ENCODE results near the gene ADAM19. TPM values are rescaled to one million over a fixed set of nuclear protein-coding genes. Genes with fewer than 3 reads are reported as not detected.

Gene ADAM19
- total and polyA plus RNA-seq, 3 donors from 2014 or later: 3.1 to 4.9 (median 4.5) TPM

GRCh38 chr5:157457391-157457790, 118.2 kb downstream of the ADAM19 start:
- TF ChIP-seq POLR2A (IDR thresholded peaks at IDR 0.05) (no peak), CTCF (IDR thresholded peaks at IDR 0.05) (no peak)
- WGBS, 2 donors: 95% methylated on average over 5 of the region's 5 CpGs
- no peaks in the 10 kb centered on the region for H3K27me3 ChIP-seq
- no peak overlapping the region for H3K27ac ChIP-seq
- H3K36me3 ChIP-seq (ENCODE audit: low read depth, missing control alignments): no peaks in the 10 kb centered on the region
- H3K9me3 ChIP-seq: no peaks in the 10 kb centered on the region
- no peak for DNase-seq
- intact Hi-C loops (cut with DNase I; ENCODE audit: low total_unique reads): no loop called here
- no peak overlapping the region for H3K4me3 ChIP-seq
- H3K4me1 ChIP-seq: peaks cover 7% of the 10 kb centered on the region

DNA sequence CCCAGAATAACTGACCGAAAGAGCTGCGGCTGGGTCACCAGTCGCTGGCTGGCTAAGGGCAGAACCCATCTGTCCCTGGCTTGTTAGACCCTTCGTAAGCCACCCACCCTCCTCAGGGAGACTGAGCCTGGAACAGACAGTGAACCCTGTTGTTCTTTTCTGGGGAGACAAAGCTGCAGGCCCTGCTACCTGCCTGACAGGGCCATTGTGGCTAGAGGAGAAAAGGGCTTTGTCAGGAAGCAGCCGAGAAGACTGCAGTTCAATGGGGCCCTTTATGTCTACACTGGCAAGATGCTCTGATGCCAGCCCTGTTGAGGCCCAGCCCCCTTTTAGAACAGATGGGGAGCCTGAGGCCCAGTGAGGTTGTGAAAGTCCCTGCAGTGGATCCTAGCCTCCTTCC, 119.3 kb downstream of the ADAM19 start:
- Histone ChIP-seq H3K36me3 (ENCODE audit: low read depth, missing control alignments) (no peaks in the 10 kb centered on the region), H3K4me1 (peaks cover 7% of the 10 kb centered on the region), H3K27ac (no peak overlapping the region), H3K27me3 (no peaks in the 10 kb centered on the region), H3K4me3 (no peak overlapping the region), H3K9me3 (no peaks in the 10 kb centered on the region)
- no peak for TF ChIP-seq POLR2A (IDR thresholded peaks at IDR 0.05)
- TF ChIP-seq CTCF (IDR thresholded peaks at IDR 0.05): no peak
- intact Hi-C loops (cut with DNase I; ENCODE audit: low total_unique reads): no loop called here
- 87 to 97% methylated on average over 5 of the region's 5 CpGs for WGBS, 2 donors
- no peak for DNase-seq

DNA sequence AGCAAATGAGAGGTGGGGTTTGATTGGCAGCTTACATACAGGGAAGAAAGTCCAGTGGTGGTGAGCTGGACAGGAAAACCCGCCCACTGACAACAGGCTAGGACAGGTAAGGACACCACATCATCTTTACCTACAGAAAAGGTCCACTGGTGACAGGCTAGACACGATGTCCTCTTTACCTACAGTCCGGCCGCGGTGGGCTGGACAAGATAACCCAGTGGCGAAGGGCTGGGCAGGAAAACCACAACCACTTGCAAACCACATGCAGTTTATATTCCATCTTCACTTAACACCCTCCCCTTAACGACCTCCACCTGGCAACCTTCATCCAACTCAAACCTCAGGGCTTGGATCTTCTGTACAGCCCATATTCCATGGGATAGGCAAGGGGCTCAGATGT, 120.5 kb downstream of the ADAM19 start:
- no peaks in the 10 kb centered on the region for H3K36me3 ChIP-seq (ENCODE audit: low read depth, missing control alignments)
- H3K4me1 ChIP-seq: peaks cover 3% of the 10 kb centered on the region
- no peaks in the 10 kb centered on the region for H3K27me3 ChIP-seq
- no peak for DNase-seq
- H3K9me3 ChIP-seq: no peaks in the 10 kb centered on the region
- no peak overlapping the region for H3K27ac ChIP-seq
- no peak for TF ChIP-seq POLR2A (IDR thresholded peaks at IDR 0.05)
- no peak for TF ChIP-seq CTCF (IDR thresholded peaks at IDR 0.05)
- H3K4me3 ChIP-seq: no peak overlapping the region
- intact Hi-C loops (cut with DNase I; ENCODE audit: low total_unique reads): no loop called here
- WGBS, 2 donors: 84 to 93% methylated on average over 7 of the region's 7 CpGs

GRCh38 chr5:157454273-157454672, 121.3 kb downstream of the ADAM19 start:
- Histone ChIP-seq H3K4me1 (no peaks in the 10 kb centered on the region), H3K4me3 (no peak overlapping the region), H3K27me3 (no peaks in the 10 kb centered on the region), H3K27ac (no peak overlapping the region), H3K36me3 (ENCODE audit: low read depth, missing control alignments) (no peaks in the 10 kb centered on the region), H3K9me3 (no peaks in the 10 kb centered on the region)
- no peak for DNase-seq
- TF ChIP-seq POLR2A (IDR thresholded peaks at IDR 0.05) (no peak), CTCF (IDR thresholded peaks at IDR 0.05) (no peak)
- WGBS, 2 donors: 92 to 94% methylated on average over 7 of the region's 7 CpGs
- intact Hi-C loops (cut with DNase I; ENCODE audit: low total_unique reads): no loop called here

DNA sequence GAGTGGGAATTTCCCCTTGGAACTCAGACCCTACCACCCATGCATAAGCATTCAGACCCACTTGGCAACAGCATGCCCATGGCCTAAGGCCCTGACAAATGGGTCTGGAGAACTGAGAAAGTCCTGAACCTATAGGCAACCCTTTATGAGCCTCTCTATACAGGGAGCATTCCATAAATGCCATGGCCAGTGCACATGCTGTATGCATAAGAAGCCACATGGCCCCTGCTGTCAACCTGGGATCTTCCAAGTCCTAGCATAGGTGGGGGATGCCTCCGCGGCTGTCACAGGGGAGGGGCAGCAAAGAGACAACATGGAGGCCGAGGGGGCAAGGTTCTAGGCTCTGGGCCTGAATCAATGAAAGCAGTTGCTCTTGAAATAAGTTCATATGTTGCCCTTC, 123.8 kb downstream of the ADAM19 start:
- no peak for DNase-seq
- no peaks in the 10 kb centered on the region for H3K4me1 ChIP-seq
- no peaks in the 10 kb centered on the region for H3K9me3 ChIP-seq
- no peak overlapping the region for H3K27ac ChIP-seq
- intact Hi-C loops (cut with DNase I; ENCODE audit: low total_unique reads): no loop called here
- no peak for TF ChIP-seq CTCF (IDR thresholded peaks at IDR 0.05)
- no peak for TF ChIP-seq POLR2A (IDR thresholded peaks at IDR 0.05)
- no peaks in the 10 kb centered on the region for H3K27me3 ChIP-seq
- WGBS, 2 donors: 81 to 93% methylated on average over 3 of the region's 3 CpGs
- no peaks in the 10 kb centered on the region for H3K36me3 ChIP-seq (ENCODE audit: low read depth, missing control alignments)
- H3K4me3 ChIP-seq: no peak overlapping the region
